Iris pigment epithelial cell (primary cell): Measurements from ENCODE around the gene TTC39C.

Source experiments
- DNase-seq: peaks from one replicate; pipeline ENCODE4 v3.0.0-alpha.2; 2011; ENCODE audit warnings: low read depth

TTC39C gene

GRCh38 chr18:23992089-23992940, 22.2 kb upstream of the TTC39C start:
- DNase-seq = no peak

- DNase-seq = no peak
These were observed 21.6 kb upstream of the TTC39C start for GRCh38 chr18:23992941-23993280.

GRCh38 chr18:23994361-23994902, 20.1 kb upstream of the TTC39C start:
- DNase-seq = peak; percentile 86

- DNase-seq = no peak
These were observed 19.4 kb upstream of the TTC39C start for GRCh38 chr18:23995180-23995579.

GRCh38 chr18:23998018-23998417, 16.5 kb upstream of the TTC39C start:
- DNase-seq = no peak

- no peak for DNase-seq
These were observed 15.7 kb upstream of the TTC39C start for GRCh38 chr18:23998820-23999219.

- no peak for DNase-seq
These were observed 13.7 kb upstream of the TTC39C start for GRCh38 chr18:24000613-24001490.

- DNase-seq = no peak
These were observed 12.1 kb upstream of the TTC39C start for GRCh38 chr18:24002479-24002878.

- DNase-seq = no peak
These were observed 11.3 kb upstream of the TTC39C start for GRCh38 chr18:24003288-24003687.

GRCh38 chr18:24003903-24004640, 10.5 kb upstream of the TTC39C start:
- DNase-seq = no peak

- DNase-seq = peak; percentile 31
These were observed 7.7 kb upstream of the TTC39C start for GRCh38 chr18:24006712-24007313.

GRCh38 chr18:24009246-24009645, 5.3 kb upstream of the TTC39C start:
- no peak for DNase-seq

GRCh38 chr18:24009651-24010333, 4.8 kb upstream of the TTC39C start:
- DNase-seq = no peak

- no peak for DNase-seq
These were observed 3.9 kb upstream of the TTC39C start for GRCh38 chr18:24010673-24011072.

- DNase-seq = no peak
These were observed 3.2 kb upstream of the TTC39C start for GRCh38 chr18:24011123-24011917.

GRCh38 chr18:24013051-24013450, 1.5 kb upstream of the TTC39C start:
- no peak for DNase-seq

- DNase-seq = peak; percentile 80
These were observed 558 bp downstream of the TTC39C start for GRCh38 chr18:24014986-24015638.

- no peak for DNase-seq
These were observed 1.4 kb downstream of the TTC39C start for GRCh38 chr18:24015639-24016631.

GRCh38 chr18:24016643-24017042, 2.1 kb downstream of the TTC39C start:
- DNase-seq = no peak
